Chondrocyte (in vitro differentiated cells): ENCODE data around the gene ATG9B. TPM values are rescaled to one million over a fixed set of nuclear protein-coding genes. Genes with fewer than 3 reads are reported as not detected.
"Not testable (repeated sequence)": the region's sequence is repeated elsewhere in the genome, so short reads cannot be mapped to it uniquely, and the experiment has no call there.

Source experiments
- DNase-seq: peaks from one replicate; pipeline ENCODE4 v3.0.0; 2021; ENCODE audit warnings: mixed read lengths, low spot score
- H3K27ac Mint-ChIP-seq: one replicate; pipeline ENCODE4 v1.8.0; 2021; ENCODE audit warnings: mild to moderate bottlenecking, moderate library complexity, mixed read lengths; ENCODE audit not compliant: unreplicated experiment
- H3K27me3 Mint-ChIP-seq: 2 replicates; pipeline ENCODE4 v1.8.0; 2021; ENCODE audit warnings: low read depth, mixed read lengths
- H3K36me3 Mint-ChIP-seq: 2 replicates; pipeline ENCODE4 v1.8.0; 2021; ENCODE audit warnings: low read depth, mixed read lengths
- H3K4me1 Mint-ChIP-seq: 2 replicates; pipeline ENCODE4 v1.8.0; 2021; ENCODE audit warnings: low read depth, mild to moderate bottlenecking, mixed read lengths
- H3K4me3 Mint-ChIP-seq: one replicate; pipeline ENCODE4 v1.8.0; 2021; ENCODE audit warnings: mild to moderate bottlenecking, moderate library complexity, mixed read lengths; ENCODE audit not compliant: unreplicated experiment
- H3K9me3 Mint-ChIP-seq: 2 replicates; pipeline ENCODE4 v1.8.0; 2021; ENCODE audit warnings: low read depth, mixed read lengths
- total RNA-seq: library from RNA; stranded (reverse); gene quantifications from 3 replicates; pipeline ENCODE4 v1.2.1, GENCODE V29; 2021
- TF ChIP-seq, protein P1 (sequence below): fragments of 200-600 bp; sonication (generic); IDR thresholded peaks from 2 replicates; pipeline ENCODE4 v1.5.0; 2021; ENCODE audit warnings: antibody characterized with exemption, mild to moderate bottlenecking, moderate library complexity

Gene ATG9B
- total RNA-seq, 1 donor from 2014 or later, result 1.6 TPM

GRCh38 chr7:151014950-151015349, 9.3 kb downstream of the ATG9B start:
- no peak overlapping the region for H3K4me3 Mint-ChIP-seq
- no peak overlapping the region for H3K27ac Mint-ChIP-seq

GRCh38 chr7:151013733-151014497, 10.4 kb downstream of the ATG9B start:
- no peak for DNase-seq
- no peaks in the 10 kb centered on the region for H3K9me3 Mint-ChIP-seq
- H3K27ac Mint-ChIP-seq, result no peak overlapping the region
- no peak overlapping the region for H3K4me3 Mint-ChIP-seq
- TF ChIP-seq, protein P1, sequence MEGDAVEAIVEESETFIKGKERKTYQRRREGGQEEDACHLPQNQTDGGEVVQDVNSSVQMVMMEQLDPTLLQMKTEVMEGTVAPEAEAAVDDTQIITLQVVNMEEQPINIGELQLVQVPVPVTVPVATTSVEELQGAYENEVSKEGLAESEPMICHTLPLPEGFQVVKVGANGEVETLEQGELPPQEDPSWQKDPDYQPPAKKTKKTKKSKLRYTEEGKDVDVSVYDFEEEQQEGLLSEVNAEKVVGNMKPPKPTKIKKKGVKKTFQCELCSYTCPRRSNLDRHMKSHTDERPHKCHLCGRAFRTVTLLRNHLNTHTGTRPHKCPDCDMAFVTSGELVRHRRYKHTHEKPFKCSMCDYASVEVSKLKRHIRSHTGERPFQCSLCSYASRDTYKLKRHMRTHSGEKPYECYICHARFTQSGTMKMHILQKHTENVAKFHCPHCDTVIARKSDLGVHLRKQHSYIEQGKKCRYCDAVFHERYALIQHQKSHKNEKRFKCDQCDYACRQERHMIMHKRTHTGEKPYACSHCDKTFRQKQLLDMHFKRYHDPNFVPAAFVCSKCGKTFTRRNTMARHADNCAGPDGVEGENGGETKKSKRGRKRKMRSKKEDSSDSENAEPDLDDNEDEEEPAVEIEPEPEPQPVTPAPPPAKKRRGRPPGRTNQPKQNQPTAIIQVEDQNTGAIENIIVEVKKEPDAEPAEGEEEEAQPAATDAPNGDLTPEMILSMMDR, result no peak
- H3K27me3 Mint-ChIP-seq, result peaks cover 23% of the 10 kb centered on the region
- no peaks in the 10 kb centered on the region for H3K36me3 Mint-ChIP-seq
- peaks cover 22% of the 10 kb centered on the region for H3K4me1 Mint-ChIP-seq

More at GRCh38 chr7:151014950-151015349, 9.3 kb downstream of the ATG9B start:
- H3K36me3 Mint-ChIP-seq, result no peaks in the 10 kb centered on the region
- no peak for DNase-seq
- peaks cover 29% of the 10 kb centered on the region for H3K27me3 Mint-ChIP-seq
- no peaks in the 10 kb centered on the region for H3K9me3 Mint-ChIP-seq
- peaks cover 26% of the 10 kb centered on the region for H3K4me1 Mint-ChIP-seq
- TF ChIP-seq, protein P1, result no peak

DNA sequence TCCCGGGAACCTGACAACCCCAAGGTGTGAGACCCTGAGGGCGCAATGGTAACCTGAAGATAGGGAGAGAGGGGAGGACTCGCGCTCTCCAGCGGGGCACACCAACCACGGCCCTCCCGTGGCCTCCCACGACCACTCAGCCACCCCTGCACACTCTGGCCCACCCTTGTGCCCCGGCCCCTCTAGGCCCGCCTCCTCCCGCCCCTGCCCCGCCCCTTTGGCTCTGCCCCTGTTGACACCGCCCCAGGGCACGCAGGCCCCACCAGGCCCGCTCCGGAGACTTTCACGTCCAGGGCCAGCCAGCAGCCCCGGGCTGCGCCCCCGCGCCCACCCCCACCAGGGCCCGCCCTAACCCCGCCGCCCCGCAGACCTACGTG, 10.9 kb downstream of the ATG9B start:
- no peaks in the 10 kb centered on the region for H3K36me3 Mint-ChIP-seq
- peaks cover 20% of the 10 kb centered on the region for H3K4me1 Mint-ChIP-seq
- H3K27ac Mint-ChIP-seq, result no peak overlapping the region
- no peak overlapping the region for H3K4me3 Mint-ChIP-seq
- peaks cover 21% of the 10 kb centered on the region for H3K27me3 Mint-ChIP-seq
- TF ChIP-seq, protein P1, result no peak
- DNase-seq, result no peak
- H3K9me3 Mint-ChIP-seq, result no peaks in the 10 kb centered on the region

DNA sequence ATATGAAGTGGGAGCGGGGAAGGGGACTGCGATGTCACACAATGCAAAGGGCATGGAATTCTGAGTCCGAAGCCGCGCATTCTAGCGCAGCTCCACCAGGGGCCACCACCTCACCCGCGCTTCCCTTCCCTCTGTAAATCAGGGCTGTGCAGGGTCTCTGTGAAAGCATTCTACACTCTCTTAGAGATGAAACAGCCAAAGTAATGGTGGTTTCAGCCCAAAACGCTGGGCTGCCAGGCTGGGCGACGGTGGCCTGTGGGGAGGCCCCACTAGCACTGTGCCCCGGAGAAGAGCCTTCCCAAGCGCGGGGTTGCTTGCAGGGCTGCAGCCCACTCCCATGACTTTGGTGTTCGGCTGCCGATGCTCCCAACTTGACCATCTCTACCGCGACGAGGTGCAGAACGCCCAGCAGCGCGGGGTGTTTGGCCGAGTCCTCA, 11.4 kb downstream of the ATG9B start:
- peaks cover 17% of the 10 kb centered on the region for H3K4me1 Mint-ChIP-seq
- no peak for DNase-seq
- H3K27ac Mint-ChIP-seq, result no peak overlapping the region
- no peak overlapping the region for H3K4me3 Mint-ChIP-seq
- TF ChIP-seq, protein P1, result peak; percentile 76
- no peaks in the 10 kb centered on the region for H3K9me3 Mint-ChIP-seq
- H3K27me3 Mint-ChIP-seq, result peaks cover 18% of the 10 kb centered on the region
- H3K36me3 Mint-ChIP-seq, result no peaks in the 10 kb centered on the region

DNA sequence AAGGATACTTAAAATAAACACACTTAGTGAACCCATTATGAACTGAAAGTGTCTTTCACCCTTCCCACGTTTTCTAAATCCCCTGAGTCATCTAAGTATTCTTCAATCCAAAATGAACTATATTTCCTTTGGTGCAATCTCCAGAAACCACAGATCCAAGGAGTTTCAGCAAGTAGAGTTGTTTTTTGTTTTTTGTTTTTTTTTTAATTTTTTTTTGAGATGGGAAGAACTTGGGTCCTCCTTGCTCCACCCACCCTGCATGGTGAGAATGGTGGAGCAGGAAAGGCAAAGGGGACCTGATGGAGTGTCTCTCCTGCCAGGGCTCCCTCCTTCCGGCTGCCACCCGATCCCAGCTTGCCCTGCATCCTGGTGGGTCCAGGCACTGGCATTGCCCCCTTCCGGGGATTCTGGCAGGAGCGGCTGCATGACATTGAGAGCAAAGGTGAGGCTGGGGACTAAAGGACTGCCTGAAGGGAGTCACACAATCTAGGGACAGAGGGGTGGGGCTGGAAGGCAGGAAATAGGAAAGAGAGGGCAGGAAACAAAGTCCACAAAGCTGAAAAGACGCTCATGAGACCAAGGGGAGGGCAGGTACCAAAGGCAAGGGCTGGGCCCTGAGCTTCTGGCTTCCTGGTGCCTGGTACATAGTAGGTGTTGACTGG, 12.1 kb downstream of the ATG9B start:
- DNase-seq, result no peak
- TF ChIP-seq, protein P1, result no peak
- Mint-ChIP-seq H3K4me3 (no peak overlapping the region), H3K9me3 (no peaks in the 10 kb centered on the region), H3K27me3 (peaks cover 18% of the 10 kb centered on the region), H3K36me3 (no peaks in the 10 kb centered on the region), H3K4me1 (peaks cover 20% of the 10 kb centered on the region), H3K27ac (no peak overlapping the region)

GRCh38 chr7:151011616-151012015, 12.7 kb downstream of the ATG9B start:
- H3K27me3 Mint-ChIP-seq, result peaks cover 18% of the 10 kb centered on the region

More at GRCh38 chr7:151011616-151012015, 12.7 kb downstream of the ATG9B start:
- peaks cover 21% of the 10 kb centered on the region for H3K4me1 Mint-ChIP-seq
- H3K27ac Mint-ChIP-seq, H3K9me3 Mint-ChIP-seq, DNase-seq, H3K4me3 Mint-ChIP-seq, H3K36me3 Mint-ChIP-seq: not testable (repeated sequence)
